Measurements from ENCODE around the gene UPK2.

Gene UPK2

DNA sequence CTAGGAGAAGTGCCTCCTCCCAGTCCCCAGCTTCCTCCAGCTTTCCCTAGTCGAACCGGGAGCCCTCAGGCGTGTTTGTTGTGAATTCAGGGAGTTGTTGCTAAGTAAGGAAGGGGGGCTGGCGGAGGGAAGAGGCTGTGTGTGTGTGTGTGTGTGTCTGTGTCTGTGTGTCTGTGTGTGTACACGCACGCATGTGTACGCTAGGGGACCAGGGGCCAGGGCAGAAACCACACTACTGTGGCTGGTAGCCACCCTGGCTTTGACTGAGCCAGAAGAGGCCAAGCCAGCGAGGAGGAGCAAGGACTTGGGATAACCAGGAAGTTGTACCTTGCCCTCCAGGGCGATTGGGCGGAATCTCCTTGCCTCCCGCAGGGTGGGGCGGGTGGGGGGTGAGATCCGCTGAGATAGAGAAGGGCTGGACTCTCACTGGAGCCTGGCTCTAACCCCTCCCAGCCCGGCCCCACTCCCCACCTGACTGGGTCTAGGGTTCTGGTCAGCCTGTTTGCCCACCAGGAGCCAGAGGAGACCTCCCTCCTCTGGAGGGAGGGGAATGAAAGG, 37.9 kb upstream of the UPK2 start:
- no peak for DNase-seq

DNA sequence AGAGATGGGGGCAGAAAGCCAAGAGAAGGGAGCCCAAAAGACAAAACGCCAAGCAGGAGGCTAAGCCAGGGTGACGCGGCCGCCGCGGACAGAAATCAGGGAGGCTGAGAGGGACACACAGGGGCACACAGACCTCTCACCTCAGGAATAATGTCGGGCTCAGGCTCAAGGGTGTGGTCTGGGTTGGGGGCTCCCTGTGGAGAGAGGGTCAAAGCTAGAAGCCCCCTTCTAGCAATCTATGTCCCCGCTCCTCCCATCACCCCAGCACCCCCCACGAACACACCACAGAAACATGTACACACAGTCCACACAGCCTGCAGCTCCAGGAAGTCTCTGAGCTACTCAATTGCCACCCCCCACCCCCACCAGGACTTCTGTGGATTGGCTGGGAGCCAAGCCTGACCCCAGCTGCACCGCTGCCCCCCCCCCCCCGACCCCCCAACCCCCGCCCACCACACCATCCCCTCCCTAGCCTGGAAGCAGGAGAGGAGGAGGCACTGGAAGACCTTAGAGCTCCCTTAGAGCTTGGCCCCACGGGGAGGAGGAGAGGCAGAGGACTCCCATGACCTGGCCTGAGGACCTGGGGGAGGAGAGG, 37.3 kb upstream of the UPK2 start:
- DNase-seq, result no peak

DNA sequence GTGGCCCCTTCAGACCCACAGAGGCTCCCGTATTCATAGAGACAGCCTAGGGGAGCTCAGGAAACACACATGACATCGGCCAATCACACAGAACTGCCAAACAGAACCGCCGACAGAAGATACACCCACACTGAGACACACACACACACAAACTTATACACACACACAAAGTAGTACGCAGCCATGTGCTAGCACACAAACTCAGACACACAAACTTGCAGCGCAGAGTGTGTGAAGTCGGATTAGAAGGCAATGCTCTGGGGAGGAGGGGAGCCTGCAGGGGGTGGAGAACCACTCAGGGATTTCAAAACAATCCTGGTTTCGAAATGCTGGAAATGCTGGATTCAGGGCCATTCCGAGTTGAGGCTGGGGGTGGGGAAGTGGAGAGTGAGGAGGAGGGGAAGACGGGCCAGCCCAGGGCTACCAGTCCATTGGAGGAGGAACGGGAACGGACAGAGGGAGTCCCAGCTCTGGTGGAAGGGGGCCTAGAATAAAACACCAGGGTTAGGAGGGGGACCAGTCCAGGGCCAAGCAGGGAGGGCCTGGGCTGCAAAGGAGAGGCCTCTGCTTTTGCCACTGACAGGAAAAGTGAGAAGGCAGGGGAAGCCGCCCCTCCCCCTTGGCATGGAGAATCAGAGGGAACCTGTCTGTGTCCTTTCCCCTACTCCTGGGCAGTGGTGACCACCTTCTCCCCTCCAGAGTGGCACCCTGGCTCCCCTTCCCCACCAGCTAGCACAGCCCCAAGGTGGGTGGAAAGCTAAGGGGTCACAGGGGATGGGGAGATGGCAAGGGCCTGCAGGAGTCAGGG, 34.8 kb upstream of the UPK2 start:
- DNase-seq, result no peak

DNA sequence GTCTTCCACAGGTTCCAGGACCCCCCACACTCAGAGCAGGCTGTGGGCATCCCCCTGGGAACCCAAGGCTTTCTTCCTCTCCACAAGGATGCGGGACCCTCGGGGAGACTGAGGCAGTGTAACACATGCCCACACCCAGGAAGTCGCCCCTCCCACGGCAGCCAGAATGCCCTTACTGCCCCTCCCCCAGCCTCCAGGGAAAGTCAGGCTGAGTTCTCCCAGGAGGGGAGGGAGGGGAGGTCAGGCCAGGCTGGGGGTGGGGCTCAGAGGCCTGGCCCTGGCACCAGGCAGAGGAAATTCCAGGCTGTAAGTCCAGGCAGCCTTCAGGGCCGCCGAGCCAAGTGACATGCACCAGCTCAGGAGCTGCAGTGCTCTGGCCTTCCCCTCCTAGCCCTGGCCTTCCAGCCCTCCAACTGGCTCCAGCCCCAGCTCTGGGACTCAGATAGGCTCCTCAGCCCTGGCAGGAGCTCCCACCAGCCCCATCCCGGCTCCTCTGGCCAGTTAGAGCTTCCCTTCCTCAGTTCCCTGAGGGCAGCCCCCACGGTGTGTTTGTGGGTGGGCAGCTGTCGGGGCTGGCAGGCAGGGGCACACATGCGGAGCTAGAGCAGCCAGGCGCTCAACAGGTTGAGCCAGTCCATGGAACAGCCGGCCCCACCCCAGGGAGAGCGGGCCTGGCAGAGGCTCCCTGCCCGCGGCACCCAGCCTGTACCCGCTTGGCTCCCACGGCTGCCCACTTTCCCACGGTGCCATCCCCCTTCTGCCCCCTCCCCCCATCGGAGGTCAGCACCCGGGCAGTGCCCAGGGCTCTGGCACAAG, 34.0 kb upstream of the UPK2 start:
- no peak for DNase-seq

DNA sequence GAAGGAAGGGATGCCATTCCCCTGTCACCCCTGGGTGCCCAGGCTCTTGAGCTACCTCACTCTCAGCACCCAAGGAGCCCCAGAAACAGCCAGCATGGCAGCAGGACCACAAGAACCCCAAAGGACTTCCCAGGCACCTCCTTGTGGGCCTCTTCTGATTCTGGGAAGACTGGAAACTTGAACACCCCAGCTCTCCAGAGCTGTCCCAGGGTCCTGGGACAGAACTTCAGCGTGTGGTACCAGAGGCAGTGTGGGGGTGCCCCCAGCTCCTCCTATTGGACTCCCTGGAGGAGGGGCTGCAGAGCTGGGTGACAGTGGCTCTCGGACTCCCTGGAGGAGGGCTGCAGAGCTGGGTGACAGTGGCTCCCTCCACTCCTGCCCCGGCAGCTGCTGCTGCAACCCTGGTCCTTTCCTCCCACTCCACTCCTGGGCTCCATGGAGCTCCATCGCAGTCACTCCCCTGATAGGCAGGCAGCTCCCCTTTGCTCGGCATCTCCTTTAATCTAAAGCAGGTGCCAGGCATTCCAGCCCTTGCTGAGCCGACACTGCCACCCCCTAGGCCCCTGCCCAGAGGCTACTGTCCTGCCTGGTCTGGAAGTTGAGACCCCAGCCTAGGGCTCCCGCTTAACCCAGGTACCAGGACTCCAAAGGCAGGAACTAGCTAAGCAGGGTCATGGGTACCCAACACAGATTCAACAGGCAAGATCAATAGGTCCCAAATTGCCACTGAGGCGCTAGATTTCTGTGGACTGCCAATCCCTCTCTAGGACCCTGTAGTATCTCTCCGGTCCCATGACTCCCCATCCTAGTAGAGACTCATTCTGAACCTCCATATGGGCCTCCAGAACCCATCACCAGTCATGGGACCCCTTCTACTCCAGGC, 33.1 kb upstream of the UPK2 start:
- DNase-seq, result no peak

DNA sequence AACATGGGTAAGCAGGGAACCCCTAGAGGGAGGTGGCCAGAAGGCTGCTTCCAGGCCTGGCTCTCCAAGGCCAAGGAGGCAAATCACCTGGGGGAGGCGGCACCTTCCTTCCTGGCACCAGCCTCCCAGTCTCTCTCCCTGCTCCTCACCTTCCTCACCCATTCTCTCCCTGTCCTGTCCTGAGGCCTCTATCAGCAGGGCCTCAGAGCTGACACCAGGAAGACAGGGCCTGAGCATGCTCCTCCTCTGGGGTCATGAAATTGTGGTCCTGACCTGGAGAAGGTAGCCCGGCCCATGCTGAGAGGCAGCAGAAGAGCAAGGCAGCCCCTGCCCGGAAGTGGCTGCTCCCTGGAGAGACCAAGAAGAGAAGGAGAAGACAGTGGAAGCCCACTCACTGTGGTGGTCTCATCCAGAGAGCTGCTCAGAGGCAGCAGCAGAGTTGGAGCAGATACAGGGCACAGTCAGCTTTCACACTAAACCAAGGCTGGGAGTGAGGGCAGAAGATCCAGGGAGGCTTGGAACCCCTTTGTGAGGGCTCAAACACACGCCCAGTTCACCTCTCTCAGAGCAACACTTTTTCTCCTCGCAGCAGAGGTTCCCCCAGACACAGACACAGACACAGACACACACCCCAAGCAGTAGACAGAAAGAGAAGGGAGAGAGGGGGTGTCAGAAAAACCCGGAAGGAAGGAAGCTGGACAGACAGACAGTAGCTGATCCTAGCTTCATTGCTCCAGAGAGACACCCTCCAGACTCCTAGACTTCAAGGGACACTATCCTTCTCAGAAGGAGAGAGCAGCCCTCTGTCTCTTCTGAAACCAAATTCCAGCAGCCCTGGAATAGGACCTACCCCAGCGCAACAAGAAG, 32.1 kb upstream of the UPK2 start:
- no peak for DNase-seq

DNA sequence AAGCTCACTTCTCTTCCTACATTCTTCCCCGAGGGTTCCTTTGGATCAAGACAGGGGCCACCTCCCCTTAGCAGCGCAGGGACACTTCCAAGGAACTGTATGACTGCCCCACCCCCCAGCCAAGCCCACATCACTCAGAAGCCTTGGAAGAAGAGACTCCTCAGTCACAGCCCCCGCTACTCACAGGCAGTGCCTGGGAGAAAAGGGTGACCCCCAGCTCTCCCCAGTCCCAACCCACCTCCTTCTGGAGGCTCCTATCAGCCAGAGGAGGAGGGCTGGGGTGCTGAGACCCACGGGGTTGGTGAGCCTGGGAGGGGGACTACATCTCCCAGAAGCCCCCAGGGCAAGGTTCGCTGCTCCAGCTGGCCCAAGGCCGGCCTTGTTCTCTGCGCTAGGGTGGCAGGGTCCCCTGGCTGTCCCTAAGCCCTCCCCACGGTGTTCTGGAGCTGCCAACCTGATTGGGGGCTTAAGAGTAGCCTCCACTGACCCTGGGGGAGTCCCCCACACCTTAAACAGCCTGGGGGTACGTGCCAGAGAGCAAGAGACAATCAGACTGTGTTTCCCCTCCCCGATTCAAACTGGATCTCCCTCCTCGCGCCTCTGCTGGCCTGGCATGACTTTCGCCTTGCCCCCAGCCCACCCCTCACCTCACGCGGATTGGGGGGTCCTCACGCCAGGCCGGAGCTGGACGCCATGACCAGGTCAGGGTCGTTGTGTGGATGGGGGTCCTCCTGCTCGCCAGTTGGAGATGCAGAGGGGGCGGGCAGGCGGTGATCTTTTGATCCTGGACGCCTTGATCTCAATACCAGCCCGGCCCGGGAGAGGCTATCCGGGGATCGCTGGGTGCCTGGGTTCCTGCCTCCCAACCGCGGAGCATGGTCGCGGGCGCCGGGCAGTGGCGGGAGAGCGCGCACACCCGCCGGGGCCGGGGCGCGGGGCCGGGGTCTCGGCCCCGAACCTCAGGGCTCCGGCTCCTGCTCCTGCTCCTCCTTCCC, 31.2 kb upstream of the UPK2 start:
- DNase-seq, result peak; percentile 63

DNA sequence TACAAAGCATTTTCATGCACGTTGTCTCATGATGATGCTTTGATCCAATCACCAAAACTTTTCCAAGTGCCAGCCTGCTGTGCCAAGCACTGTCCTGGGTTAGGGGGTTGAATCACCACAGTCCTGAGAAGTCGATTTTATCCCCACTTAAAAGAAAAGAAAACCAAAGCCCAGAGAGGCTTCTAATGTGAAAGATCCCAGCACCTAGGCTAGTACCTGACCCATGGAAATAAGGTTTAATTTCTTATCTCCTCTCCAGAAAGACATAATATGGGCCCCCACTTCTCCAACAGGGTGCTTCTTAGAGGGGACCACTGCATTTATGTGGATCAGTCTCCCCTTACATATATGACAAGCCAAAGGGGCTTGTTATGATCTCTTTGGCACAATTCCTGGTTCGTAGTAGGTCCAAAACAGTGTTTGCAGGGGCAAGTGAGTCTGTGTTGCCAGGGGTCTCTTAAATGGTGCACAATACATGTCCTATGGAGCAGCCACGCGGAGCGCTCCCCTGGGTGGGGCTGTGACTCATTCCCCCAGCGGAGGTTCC, 28.5 kb upstream of the UPK2 start:
- DNase-seq, result no peak

DNA sequence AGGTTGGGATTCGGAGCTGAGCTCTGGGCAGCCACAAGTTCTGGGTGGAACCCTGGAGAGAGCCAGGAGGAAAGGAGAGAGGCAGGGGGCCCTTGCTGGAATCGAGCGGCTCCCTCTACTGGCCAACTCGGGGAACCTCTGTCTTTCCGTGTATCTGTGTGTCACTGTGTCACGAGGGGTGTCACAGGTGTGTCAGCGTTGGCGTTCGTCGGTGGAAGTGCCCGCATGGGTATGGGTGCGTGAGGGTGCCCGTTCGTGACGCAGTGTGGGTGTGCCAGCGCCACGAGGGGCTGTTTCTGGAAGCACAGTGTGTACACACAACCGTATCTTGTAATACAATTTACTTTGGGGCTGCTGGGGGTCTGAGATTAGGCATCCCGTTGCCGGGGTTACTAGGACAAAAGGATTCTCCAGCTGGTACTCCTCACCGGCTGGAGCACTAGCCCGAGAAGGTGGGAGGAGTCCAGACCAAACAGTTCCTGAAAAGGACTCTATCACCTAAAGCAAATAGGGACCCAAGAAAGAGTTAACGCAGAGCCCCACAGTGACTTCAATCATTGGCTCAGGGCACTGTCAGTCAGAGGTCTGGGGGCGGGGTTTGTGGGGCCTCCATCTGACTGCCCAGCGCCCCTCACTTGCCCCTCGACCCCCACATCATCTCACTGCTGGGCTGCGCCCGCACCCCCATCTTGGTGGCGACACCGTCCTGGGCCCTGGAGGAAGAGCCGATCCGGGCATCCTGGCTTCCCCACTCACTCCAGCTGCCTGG, 27.8 kb upstream of the UPK2 start:
- peak; percentile 91 for DNase-seq

DNA sequence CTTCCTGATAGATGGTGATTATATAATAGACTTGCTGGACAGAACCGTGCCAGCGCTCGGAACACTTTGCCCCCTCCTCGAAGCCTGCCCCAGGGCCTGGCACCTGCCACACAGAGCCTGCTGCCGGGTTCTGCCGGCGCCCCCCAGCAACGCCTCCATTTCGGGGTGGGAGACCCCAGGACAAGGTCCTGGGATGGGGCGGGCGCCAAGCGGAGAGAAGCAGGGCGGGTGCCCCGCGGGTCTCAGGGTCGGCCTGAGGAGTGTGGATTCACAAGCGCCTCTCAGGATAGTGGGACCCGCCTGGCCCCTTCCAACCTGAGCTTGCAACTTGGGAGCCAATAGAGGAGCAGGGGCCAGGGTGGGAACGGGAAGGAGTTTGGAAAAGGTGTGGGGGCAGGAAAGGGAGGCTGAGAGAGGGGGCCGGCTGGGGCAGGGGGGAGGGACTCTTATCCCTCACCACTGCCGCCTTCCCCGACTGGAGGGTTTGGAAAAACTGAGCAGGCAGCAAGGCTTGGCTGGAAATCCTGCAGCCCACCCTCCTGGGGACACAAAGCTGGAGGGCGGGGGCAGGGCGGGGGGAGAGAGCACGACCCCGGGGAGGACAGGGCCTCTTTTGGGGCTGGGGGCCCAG, 27.1 kb upstream of the UPK2 start:
- peak; percentile 63 for DNase-seq

DNA sequence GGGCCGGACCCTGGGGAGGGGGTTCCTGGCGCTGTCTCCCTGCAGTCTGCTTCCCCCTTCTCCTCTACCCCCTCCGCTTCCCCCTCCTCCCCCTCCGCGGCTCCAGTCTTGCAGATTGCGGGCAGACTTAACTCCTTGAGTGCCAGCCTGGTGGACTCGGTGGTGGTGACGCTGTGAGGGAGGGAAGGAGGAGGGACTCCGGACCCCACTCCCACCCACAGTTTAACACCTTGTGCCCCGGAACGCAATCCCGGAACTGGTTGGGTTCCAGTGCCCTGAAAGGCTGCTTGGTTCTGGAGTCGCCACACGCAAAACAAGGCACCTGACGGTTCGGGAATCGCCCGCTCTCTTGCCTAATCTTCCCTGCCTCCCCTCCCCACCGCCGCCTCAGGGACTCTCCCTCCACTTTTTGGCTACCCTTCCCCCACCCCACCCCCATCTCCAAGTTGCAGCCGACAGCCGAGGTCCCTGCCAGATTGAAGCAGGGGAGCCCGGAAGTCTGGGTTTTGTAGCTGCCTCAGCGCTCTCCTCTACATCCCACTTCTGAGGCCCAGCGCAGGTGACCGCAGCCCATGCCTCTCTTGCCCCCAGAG, 26.5 kb upstream of the UPK2 start:
- DNase-seq, result peak; percentile 81

DNA sequence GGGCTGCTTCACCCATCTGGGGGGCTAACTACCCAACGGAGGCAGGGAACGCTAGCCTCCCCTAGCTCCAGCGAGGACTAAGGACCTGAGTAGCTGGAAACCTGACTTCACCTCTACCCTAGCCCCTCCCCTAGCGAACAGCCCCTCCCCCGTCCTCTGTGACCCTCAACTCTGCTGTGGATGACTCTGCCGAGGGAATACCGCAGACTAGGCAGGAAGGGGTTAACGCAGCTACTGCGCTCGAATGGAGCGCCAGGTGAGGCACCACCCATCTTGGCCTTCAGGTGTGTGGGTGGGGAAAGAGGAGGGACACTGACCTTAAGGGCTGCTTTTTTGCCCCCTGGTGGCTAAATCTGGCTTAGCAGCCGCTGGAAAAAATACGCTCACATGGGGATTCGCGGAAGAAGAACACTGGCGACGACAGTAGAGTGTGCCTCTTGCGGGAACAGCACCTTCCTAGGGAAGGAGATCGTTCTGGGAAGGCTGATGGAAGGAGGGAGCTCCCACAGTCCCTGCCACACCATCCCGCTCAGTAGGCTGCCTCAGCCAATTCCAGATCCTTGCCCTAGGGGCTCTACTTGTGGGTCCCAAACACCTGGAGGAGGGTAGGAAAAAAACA, 25.9 kb upstream of the UPK2 start:
- peak; percentile 85 for DNase-seq

DNA sequence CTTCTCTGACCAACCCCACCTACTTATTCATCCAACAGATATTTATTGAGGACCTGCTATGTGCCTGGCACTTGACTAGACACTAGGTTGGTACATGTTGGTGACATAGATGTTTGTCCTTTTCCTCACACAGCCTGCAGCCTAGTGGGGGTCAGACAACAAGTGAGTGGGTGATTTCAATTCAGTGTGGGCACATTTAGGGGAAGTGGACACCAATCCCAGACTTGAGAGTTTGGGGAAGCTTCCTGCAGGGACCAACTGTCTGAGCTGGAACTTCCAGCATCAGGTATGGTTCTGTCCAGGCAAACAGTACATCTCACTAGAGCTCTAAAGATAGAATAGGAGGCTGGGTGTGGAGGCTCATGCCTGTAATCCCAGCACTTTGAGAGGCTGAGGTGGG, 24.5 kb upstream of the UPK2 start:
- no peak for DNase-seq

DNA sequence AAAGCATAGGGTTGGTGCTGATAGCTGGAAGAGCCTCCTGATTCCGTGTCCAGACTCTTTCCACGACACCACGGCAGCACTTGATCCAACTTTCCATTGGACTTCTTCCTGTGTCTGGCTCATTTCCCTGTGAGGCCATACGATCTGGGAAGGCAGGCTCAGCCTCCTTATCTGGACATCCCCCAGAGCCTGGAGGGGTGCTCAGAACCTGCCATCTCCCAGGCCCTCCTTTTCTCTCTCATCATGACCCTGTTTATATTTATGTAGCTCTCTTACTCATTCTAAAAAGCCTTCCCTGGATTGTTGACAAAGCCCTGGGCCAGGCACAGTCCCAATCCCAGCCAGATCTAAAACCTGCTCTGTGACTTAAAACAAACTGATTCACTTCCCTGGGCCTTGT, 22.6 kb upstream of the UPK2 start:
- no peak for DNase-seq

DNA sequence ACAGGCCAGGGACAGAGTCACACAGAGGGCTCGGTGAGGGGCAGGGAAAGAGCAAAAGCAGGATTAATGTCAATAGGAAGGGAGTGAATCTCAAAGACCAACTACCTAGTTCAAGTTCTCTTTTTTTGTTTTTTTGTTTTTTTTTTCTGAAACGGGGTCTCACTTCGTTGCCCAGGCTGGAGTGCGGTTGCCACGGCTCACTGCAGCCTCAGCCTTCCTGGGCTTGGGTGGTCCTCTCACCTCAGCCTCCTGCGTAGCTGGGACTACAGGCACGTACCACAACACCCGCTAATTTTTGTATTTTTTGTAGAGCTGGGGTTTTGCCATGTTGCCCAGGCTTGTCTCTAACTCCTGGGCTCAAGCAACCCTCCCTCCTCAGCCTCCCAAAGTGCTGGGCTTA, 20.7 kb upstream of the UPK2 start:
- no peak for DNase-seq

DNA sequence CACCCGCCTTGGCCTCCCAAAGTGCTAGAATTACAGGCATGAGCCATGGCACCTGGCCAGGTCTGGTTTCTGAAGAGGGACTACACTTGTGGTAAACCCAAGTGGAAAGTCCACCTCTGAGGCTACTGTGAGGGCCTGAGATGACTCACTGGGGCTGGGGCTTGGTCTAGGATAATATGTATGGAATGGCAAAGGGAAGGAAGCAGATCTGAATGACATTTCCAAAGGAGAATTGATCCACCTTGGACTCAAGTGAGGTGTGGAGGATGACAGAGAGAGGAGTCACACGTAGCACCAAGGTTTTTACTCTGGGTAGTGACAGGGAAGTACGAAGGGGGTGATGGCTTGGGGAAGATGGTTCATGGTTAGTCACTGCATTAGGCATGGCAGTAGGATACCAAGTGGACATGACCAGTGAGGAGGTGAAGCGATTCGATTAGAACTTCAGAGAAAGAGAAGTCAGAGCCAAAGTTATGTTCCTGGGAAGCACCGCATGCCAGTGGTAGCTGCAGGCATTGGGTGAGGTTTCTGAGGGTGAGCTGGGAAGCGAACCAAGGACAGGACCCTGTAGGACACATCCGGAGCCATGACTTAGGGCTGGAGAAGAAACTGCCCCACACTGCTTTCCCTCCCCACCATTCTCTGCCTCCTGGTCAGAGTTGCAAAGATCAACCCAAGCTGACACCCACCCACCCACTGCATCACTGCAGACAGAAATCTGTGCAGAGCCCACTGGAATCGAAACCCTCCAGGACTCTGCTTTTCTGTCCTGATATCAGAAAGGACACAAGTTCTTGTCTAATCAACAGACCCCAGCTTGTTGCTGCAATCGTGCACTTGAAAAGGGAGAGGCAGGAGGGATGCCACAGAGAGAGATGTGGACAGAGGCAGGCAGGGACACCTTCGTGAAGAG, 17.4 kb upstream of the UPK2 start:
- no peak for DNase-seq

All from activated naive CD4-positive, alpha-beta T cell treated with anti-CD3 and anti-CD28 coated beads, Interleukin-2, amount 50 U/mL, for 16 hours (primary cell).